Stomach smooth muscle (tissue), 2 donors: ENCODE data around the gene TTC39C.

Experiments used
- H3K27ac ChIP-seq: one replicate; pipeline ENCODE4 v1.7.0; 2013; ENCODE audit warnings: mild to moderate bottlenecking, low read length, inconsistent platforms
- H3K27me3 ChIP-seq, 2 donors: one replicate each; pipeline ENCODE4 v1.7.0; 2013; ENCODE audit warnings: low read length in 2 of 2; ENCODE audit not compliant: insufficient read depth in 2 of 2, control insufficient read depth in 1 of 2
- H3K36me3 ChIP-seq, 2 donors: one replicate each; pipeline ENCODE4 v1.7.0; 2013; ENCODE audit warnings: low read length in 2 of 2; ENCODE audit not compliant: control insufficient read depth in 2 of 2, insufficient read depth in 2 of 2
- H3K4me1 ChIP-seq: one replicate; pipeline ENCODE4 v1.7.0; 2013; ENCODE audit warnings: low read length; ENCODE audit not compliant: control insufficient read depth, insufficient read depth
- H3K4me3 ChIP-seq, 2 donors: one replicate each; pipeline ENCODE4 v1.7.0; 2013; ENCODE audit warnings: low read length in 2 of 2
- H3K9ac ChIP-seq, 2 donors: one replicate each; pipeline ENCODE4 v1.7.0; 2013; ENCODE audit warnings: low read length in 2 of 2, mild to moderate bottlenecking in 1 of 2
- H3K9me3 ChIP-seq, 2 donors: one replicate each; pipeline ENCODE4 v1.7.0; 2013; ENCODE audit warnings: low read length in 2 of 2; ENCODE audit not compliant: control insufficient read depth in 2 of 2
- donor health status: healthy.
- donor health status: Pancreatic carcinoma.

Gene TTC39C

DNA sequence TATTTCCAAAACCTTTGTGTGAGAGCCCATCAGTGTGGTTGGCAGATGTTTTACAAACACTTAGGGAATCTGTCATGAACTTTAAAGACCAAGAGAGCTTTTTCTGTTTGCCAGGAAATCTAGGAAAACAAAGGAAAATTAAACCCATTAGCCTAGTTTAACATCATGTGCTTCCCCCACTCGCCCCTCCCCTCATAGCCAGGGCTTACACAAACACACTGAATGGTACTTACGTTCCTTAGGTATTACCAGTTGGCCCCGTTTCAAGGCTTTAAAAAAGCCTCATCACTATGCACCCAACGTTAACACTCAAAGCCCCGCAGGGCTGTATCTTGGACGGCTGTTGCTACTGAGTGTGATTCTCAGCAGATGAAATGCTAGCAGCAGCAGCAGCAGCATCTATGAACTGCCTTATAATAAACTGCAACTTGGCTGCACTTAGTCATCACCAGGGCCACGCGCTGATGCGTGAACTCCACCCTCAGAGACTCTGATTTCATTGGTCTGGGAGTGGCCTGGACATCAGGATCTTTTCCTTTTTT is 20.1 kb upstream of the TTC39C start:
- Histone ChIP-seq H3K36me3 (no peaks in the 10 kb centered on the region), H3K27me3 (no peaks in the 10 kb centered on the region), H3K4me3 (peak overlapping the region in 1 of 2 donors; percentile 47), H3K9ac (no peak overlapping the region), H3K4me1 (peaks cover 13% of the 10 kb centered on the region), H3K9me3 (no peaks in the 10 kb centered on the region), H3K27ac (no peak overlapping the region)

DNA sequence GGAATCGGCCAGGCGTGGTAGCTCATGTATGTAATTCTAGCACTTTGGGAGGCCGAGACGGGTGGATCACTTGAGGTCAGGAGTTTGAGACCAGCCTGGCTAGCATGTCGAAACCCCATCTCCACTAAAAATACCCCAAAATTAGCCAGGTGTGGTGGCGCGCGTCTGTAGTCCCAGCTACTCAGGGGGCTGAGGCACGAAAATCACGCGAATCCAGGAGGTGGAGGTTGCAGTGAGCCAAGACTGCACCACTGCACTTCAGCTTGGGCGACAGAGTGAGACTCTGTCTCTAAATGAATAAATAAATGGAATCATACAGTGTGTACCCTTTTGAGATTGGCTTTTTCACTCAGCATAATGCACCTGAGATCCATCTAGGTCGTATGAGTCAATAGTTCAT is 19.4 kb upstream of the TTC39C start:
- Histone ChIP-seq H3K4me3 (no peak overlapping the region), H3K27ac (no peak overlapping the region), H3K4me1 (peaks cover 13% of the 10 kb centered on the region), H3K9me3 (no peaks in the 10 kb centered on the region), H3K9ac (no peak overlapping the region), H3K27me3 (no peaks in the 10 kb centered on the region), H3K36me3 (no peaks in the 10 kb centered on the region)

DNA sequence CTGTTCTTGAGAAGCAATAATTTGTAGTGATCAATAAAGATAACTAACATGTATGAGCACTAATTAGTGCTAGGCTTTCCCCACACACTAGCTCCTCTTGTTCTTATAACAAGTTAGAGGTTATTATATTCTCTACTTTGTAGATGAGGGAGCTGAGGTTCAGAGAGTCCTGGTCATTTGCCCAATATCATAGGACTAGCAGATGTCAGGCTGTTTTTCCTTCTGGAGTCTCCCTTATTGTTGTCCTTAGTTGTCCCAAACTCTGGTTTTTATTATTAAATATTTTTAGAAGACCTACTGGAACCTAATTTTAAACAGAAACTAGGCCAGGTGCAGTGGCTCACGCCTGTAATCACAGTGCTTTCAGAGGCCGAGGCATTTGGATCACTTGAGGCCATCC is 16.5 kb upstream of the TTC39C start:
- Histone ChIP-seq H3K9ac (no peak overlapping the region), H3K4me3 (no peak overlapping the region), H3K27ac (no peak overlapping the region), H3K36me3 (no peaks in the 10 kb centered on the region), H3K27me3 (no peaks in the 10 kb centered on the region), H3K4me1 (peaks cover 4% of the 10 kb centered on the region), H3K9me3 (no peaks in the 10 kb centered on the region)

DNA sequence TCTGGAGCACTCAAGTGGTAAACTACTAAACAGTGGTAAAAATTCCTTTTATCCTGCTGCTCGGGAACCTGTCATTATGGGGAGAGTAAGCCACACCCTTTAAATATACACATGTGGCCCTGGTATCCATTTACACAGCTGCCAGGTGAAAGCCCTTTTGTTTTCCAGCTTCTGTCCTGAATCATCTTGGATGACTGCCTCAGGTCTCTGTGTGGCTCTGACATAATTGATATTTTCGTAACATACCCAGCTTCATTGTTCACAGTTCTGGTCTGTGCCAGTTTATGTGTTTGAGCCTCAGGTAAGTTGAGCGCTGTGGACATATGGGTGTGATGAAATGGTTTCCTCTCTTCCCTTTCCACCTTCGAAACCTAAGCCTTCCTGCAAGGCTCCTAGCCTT is 15.7 kb upstream of the TTC39C start:
- no peaks in the 10 kb centered on the region for H3K9me3 ChIP-seq
- peaks cover 4% of the 10 kb centered on the region for H3K4me1 ChIP-seq
- H3K4me3 ChIP-seq: no peak overlapping the region
- H3K27me3 ChIP-seq: no peaks in the 10 kb centered on the region
- H3K27ac ChIP-seq: no peak overlapping the region
- H3K9ac ChIP-seq: no peak overlapping the region
- H3K36me3 ChIP-seq: no peaks in the 10 kb centered on the region

DNA sequence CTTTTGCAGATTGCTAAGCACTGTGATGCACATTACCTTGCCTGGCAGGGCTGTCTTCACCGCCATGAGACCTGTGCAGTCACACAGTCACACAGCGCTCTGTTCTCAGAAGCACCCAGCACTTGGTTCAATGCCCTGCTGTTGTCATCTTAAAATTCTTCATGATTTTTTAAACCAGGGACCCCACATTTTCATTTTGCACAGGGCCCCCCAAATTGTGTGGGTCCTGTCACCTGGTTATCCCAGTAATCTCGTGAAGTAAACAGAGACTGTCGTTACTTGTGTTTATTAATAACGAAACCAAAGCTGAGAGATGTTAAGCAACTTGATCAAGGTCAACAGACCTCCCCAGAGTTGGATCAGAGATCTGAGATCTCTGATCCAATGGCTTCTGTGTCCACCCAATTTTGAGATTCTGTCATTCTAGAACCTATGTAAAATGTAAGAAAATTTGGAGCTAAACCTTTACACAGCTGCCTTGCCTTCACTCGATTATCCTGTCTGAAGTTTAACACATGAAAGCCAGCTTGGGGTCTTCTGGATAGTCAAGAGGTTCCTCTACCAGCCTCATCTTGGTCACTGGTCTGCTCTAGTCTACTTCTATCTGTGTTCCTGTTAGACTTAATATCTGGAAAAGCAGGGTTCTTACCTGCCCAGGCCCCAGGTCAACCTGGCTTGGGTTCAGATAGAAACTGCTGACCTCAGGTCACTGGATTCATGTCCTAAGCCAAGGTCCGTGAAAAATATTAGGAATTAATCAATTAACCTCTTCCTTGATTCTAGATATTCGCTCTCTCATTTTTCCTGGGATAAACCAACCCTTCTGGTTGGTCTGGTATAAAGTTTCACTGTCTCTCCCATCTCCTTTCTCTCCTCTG is 13.7 kb upstream of the TTC39C start:
- no peak overlapping the region for H3K27ac ChIP-seq
- no peak overlapping the region for H3K9ac ChIP-seq
- no peaks in the 10 kb centered on the region for H3K27me3 ChIP-seq
- H3K36me3 ChIP-seq: no peaks in the 10 kb centered on the region
- H3K4me3 ChIP-seq: no peak overlapping the region
- H3K9me3 ChIP-seq: no peaks in the 10 kb centered on the region
- H3K4me1 ChIP-seq: no peaks in the 10 kb centered on the region

DNA sequence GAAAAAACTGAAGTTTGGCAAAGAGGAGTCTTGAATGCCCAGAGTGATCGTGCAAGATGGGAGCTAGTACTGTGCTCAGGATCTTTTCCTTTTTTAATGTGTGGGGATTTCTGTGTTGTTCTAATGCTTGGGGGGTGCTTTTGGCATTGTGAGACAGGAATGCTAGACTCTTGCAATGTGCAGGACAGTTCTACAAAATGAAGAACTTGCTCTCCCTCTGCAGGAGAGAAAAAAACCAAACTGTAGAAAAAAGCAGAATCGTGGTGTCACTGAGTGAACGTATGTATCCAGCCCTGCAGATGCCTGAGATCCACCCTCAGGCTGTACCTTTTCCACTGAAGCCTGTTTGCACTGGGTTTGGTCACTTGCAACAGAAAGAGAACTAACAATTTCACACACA is 12.1 kb upstream of the TTC39C start:
- H3K4me3 ChIP-seq: no peak overlapping the region
- no peaks in the 10 kb centered on the region for H3K4me1 ChIP-seq
- no peak overlapping the region for H3K27ac ChIP-seq
- H3K9ac ChIP-seq: no peak overlapping the region
- H3K27me3 ChIP-seq: no peaks in the 10 kb centered on the region
- H3K36me3 ChIP-seq: no peaks in the 10 kb centered on the region
- no peaks in the 10 kb centered on the region for H3K9me3 ChIP-seq

DNA sequence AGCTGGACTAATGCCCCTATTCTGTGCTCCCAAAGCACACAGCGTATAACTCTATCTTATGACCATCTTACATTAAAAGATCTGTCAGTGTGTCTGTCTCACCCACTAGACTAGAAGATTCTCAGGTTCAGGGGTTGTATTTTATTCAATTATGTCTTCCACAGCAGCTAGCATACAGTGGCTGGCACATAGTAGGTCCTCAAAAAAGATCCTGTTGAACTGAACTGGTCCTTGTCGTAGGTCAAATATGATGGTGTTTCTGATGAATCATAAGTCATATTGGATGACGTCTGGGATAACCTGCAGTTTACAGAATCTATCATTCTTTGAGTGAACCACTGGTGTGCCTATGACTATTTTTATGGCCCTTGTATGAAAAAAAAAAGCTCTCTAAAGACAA is 11.3 kb upstream of the TTC39C start:
- no peak overlapping the region for H3K4me3 ChIP-seq
- no peak overlapping the region for H3K9ac ChIP-seq
- no peaks in the 10 kb centered on the region for H3K36me3 ChIP-seq
- H3K27me3 ChIP-seq: no peaks in the 10 kb centered on the region
- H3K9me3 ChIP-seq: no peaks in the 10 kb centered on the region
- H3K4me1 ChIP-seq: no peaks in the 10 kb centered on the region
- no peak overlapping the region for H3K27ac ChIP-seq

DNA sequence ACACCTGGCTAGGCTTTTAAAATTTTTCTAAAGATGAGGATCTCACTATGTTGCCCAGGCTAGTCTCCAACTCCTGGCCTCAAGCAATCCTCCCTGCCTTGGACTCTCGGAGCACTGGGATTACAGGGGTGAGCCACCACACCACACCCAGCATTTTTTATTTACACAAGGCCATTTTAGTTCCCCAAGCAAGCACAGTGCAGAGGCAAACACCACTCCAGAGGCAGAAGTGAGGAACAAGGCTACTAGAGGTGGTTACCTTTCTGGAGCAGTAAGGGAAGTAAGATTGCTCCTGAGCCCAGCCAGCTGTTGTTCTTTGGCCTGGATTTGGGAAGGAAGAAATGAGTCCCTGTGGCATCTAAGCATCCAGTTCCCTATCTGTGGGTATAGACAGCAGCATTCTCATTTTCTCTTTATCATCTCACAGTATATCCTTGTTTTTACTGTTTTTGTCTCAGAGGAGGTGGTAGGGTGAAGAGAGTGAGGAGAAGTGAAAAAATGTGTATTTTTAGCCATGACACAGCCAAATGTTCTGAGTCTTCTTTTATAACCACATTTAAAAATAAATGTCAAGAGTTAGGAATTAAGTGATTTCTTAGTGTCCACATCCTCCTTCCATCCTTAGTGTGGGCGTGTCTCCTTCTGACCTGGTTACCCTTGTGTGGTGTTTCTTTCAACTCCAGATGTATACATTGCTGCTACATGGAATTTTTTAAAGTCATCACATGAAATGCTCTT is 10.5 kb upstream of the TTC39C start:
- no peak overlapping the region for H3K4me3 ChIP-seq
- no peaks in the 10 kb centered on the region for H3K9me3 ChIP-seq
- H3K27ac ChIP-seq: no peak overlapping the region
- no peaks in the 10 kb centered on the region for H3K4me1 ChIP-seq
- H3K36me3 ChIP-seq: no peaks in the 10 kb centered on the region
- H3K27me3 ChIP-seq: no peaks in the 10 kb centered on the region
- H3K9ac ChIP-seq: no peak overlapping the region

DNA sequence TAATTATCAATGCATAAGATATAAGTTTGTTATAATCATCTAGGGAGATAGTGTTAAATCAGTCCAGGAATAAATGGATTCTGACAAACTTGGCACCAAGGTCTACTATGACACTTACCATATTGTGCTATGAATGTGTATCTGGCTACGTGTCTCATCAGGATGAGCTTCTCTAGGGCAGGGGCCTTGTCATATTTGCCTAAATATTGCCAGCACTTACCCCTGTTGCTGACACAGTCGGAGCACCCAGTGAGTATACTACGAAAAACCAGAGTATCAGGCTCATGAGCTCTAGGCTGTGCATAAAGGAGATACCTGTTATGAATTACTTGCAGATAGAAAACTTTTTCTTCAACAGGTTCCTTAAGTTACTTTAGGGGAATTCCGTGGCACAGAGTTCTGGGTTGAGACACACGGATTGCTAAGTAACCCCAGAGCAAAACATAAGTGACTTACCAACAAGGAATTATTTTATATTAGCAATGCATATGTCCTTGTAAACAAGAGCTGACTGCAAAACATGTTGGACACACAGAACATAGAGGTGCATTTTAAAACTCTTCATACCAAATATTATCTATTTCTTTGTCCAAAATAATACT is 7.7 kb upstream of the TTC39C start:
- no peak overlapping the region for H3K9ac ChIP-seq
- no peak overlapping the region for H3K4me3 ChIP-seq
- H3K36me3 ChIP-seq: no peaks in the 10 kb centered on the region
- no peaks in the 10 kb centered on the region for H3K9me3 ChIP-seq
- no peak overlapping the region for H3K27ac ChIP-seq
- H3K4me1 ChIP-seq: no peaks in the 10 kb centered on the region
- no peaks in the 10 kb centered on the region for H3K27me3 ChIP-seq

DNA sequence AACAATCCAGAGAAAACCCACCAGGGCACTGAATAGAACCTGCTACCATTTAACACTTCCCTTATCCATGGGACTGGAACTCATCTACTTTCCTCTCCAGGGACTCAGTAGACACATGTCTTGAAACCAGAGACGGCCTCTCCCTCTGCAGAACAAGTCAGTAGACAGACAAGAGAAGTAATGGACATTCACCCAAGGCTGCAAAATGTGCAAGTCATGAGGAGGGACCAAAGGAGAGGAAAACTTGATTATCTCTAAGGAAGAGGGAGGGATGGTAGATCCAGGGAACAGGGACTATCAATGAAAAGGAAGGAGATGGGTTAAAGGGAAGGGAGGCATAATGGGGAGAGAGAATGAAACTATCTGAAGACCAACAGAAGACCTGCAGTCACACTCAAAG is 5.3 kb upstream of the TTC39C start:
- Histone ChIP-seq H3K9ac (no peak overlapping the region), H3K27me3 (no peaks in the 10 kb centered on the region), H3K4me1 (no peaks in the 10 kb centered on the region), H3K9me3 (no peaks in the 10 kb centered on the region), H3K27ac (no peak overlapping the region), H3K36me3 (no peaks in the 10 kb centered on the region), H3K4me3 (no peak overlapping the region)
